T follicular helper cell (primary cell): ENCODE measurements around the gene GFI1.
A peak's percentile ranks its signal among the peaks of the same experiment; 100 is the strongest.
"Not testable (repeated sequence)": the region's sequence is repeated elsewhere in the genome, so short reads cannot be mapped to it uniquely, and the experiment has no call there.

ENCODE experiments used
- DNase-seq: peaks from one replicate; pipeline ENCODE4 v3.0.0-alpha.2; 2020; ENCODE audit warnings: low read depth
- total RNA-seq, 2 experiments: gene quantifications; one replicate each; lab custom pipeline; 2026; lab: John Stamatoyannopoulos, UW

GFI1 gene
- total RNA-seq = 43.2 to 189 reads per million in 2 experiments

- peak; percentile 30 for DNase-seq
Observed at GRCh38 chr1:92486251-92487077, at the start of gene GFI1. TSS of gene GFI1 (minus strand) at chr1:92486925. CDS start at chr1:92483487, 3,438 bp downstream.

DNA sequence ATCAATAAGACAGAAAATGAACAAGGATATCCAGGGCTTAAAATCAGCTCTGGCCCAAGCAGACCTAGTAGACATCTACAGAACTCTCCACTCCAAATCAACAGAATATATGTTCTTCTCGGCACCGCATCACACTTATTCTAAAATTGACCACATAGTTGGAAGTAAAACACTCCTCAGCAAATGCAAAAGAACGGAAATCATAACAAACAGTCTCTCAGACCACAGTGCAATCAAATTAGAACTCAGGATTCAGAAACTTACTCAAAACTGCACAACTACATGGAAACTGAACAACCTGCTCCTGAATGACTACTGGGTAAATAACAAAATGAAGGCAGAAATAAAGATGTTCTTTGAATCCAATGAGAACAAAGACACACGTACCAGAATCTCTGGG is 45.6 kb upstream of the GFI1 start:
- not testable (repeated sequence) for DNase-seq

DNA sequence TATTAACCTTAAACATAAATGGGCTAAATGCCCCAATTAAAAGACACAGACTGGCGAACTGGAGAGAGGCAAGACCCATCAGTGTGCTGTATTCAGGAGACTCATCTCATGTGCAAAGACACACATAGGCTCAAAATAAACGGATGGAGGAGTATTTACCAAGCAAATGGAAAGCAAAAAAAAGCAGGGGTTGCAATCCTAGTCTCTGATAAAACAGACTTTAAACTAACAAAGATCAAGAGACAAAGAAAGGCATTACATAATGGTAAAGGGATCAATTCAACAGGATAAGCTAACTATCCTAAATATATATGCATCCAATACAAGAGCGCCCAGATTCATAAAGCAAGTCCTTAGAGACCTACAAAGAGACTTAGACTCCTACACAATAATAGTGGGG is 45.2 kb upstream of the GFI1 start:
- DNase-seq = not testable (repeated sequence)

- DNase-seq = no peak
Observed at GRCh38 chr1:92527670-92528069, 40.9 kb upstream of the GFI1 start.

DNA sequence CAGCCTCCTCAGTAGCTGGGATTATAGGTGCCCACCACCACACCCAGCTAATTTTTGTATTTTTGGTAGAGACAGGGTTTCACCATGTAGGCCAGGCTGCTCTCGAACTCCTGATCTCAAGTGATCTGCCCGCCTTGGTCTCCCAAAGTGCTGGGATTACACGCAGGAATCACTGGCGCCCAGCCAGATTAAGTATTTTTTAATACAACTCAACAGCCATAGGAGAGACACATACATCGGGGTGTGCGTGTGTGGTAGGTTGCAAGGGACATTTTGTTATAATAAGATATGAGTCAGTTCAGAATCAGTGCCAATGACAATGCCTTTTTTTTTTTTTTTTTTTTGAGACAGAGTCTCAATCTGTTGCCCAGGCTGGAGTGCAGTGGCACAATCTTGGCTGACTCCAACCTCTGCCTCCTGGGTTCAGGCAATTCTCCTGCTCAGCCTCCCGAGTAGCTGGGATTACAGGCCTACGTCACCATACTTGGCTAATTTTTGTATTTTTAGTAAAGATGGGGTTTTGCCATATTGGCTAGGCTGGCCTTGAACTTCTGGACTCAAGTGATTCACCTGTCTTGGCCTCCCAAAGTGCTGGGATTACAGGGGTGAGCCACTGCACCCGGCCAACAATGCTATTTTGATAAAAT is 38.3 kb upstream of the GFI1 start:
- DNase-seq = not testable (repeated sequence)

DNA sequence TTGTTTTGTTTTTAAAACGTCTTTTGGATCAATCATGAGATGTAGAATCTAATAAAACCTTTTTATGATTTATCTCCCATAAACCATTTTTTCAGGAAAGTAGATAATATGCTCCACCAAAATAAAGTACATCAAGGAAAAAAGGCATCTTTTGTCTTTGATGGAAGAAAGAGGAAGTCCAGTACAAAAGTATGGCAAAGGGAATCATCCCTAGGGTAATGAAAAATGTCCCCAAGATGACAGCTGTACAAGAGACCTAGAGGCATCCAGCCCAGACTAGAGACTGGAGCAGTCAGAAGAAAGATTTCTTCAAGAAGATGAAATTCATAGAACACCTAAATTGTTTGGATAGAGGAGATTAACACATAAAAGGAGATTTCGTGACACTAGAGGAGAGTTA is 32.3 kb upstream of the GFI1 start:
- no peak for DNase-seq

GRCh38 chr1:92516574-92516973 is 29.8 kb upstream of the GFI1 start:
- no peak for DNase-seq

GRCh38 chr1:92515796-92516201 is 29.1 kb upstream of the GFI1 start:
- DNase-seq = no peak

DNA sequence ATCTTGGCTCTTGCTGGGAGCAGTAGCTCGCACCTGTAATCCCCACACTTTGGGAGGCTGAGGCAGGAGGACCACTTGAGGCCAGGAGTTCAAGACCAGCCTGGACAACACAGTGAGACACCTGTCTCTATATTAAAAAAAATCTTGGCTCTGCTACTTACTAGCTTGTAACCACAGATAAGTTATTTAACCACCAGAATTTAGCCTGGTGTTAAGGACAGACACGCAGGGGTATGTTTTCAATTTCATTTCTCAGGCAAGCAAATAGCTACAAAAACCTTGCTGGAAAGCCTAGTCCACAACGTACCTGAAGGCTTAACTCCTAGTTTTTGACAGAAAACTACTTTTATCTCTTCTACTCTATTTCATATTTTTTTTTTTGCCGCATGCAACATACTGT is 24.8 kb upstream of the GFI1 start:
- no peak for DNase-seq

DNA sequence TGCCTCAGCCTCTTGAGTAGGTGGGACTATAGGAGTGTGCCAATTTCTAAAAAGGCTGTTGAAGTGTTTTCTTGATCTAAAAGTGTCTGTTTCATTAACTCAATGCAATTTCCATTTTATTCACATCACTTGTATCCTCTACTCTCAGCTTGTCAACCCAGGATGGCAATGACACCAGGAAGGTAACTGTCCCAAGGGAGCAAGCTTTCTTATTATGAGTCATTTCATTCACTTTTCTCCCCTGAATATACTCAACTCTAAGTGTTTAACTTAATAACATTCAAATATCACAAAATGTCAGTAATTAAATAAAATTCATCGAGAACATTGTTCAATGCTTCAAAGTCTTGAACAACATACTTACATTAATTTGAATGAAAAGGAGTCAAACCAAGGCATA is 22.9 kb upstream of the GFI1 start:
- no peak for DNase-seq

DNA sequence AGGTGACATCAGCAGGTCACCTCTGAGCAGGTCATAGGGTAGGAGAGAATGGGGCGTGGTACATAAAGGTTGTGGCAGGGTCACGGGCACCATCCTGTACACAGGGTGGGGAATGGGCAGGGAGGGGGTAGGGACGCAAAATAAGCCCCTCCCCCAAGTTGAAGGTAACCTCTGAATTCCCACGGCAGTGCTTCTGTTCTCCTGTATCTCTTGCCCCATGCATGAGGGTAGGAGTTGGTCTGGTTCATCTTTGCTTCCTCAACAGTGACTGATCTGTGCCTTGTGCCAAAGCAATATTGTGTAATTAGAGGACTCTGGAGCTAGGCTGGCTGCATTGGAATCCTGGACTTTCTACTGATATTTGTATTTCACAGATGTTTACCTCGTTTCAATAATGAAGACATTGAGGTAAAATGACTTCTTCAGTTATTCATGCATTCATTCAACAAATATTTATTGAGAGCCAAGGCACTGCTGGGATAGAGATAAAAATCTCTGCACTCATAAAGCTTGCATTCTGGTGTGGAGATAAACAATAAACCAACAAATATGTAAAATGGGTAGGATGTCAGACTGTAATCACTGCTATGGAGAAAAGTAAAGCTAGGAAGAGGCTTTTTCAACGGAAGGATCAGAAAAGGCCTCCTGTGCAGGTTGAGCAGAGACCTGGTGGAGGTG is 18.4 kb upstream of the GFI1 start:
- no peak for DNase-seq

DNA sequence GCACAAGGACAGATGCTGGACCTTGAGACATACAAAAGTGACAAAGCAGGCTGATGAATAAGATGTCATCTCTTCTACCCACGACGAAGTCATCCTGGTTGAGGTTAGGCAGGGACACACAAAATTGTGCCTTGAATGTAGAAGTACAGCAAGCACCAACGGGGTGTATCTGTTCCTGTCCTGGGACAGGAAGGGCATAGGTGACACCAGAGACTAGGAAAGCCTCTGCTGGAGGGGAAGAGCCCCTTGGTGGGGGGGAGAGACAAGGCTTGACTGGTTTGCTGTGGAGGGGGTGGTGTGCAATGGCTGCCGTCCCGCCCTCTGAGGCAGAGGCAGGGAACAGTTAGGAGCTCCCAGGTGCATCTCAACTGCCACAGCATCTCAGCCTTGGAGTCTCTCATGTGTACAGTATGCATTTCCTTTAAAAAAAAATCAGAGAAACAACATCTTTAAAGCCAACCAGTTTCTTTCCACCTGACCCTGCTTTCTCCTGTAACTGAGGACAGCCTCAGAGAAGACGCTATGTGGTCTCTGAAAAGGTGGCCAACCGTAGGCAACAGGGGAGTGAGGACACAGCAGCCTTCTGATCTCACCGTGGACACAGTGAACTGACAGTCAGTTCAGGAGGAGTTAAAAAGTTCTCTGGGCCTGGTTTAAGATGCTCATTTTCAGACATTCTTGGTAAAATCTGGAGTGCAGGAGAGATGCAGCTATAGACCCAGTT is 17.7 kb upstream of the GFI1 start:
- no peak for DNase-seq

DNA sequence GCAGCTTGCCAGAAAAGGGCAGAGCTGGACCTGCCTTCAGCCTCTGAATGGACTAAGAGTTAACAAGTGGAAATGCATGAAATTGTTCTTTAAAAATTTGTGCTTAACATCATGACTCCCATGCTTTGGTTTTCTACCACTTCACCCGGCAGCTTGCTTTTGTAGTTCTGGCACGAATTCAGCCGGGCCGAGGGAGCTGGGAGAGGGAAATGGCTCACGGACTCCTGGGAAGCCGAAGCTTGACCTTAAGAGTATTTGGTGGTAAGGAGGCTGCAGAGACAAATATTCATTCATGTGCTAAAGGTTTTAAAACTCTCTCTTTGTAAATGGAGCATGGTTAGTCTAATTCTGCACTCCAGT is 17.2 kb upstream of the GFI1 start:
- no peak for DNase-seq

GRCh38 chr1:92503043-92503925 is 16.6 kb upstream of the GFI1 start:
- no peak for DNase-seq

- no peak for DNase-seq
Observed at GRCh38 chr1:92502247-92502646, 15.5 kb upstream of the GFI1 start.

- DNase-seq = no peak
Observed at GRCh38 chr1:92500552-92500951, 13.8 kb upstream of the GFI1 start.

GRCh38 chr1:92495392-92496063 is 8.8 kb upstream of the GFI1 start:
- DNase-seq = no peak

DNA sequence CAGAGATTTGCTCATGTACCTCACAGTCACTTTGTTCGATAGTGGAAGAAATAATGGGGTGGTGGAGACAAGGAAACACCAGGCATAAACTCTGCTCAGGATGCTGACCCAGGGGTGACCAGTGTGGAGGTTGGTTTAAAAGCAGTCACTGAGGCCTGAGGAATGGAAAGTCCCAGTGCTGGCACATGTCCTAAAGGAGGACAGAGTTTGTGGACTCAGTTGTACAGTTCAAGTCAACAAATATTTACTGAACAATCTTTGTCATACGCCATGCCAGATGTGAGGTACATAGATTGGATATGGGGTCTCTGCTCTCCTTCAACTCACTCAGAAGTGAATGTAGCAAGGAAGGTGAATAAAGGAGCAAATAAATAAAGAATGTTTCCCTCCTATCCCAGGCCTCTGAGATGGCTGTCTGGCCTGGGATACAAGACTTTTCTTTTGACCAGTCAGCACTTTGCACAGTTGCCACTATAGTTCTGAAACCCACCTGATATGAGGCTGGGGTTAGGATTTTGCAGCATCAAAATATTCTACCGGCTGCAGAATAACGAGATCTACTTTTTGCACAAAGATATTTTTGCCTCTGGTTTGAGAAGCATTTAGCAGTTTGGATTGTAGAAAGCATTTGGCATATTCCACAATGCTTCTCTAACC is 7.9 kb upstream of the GFI1 start:
- no peak for DNase-seq

DNA sequence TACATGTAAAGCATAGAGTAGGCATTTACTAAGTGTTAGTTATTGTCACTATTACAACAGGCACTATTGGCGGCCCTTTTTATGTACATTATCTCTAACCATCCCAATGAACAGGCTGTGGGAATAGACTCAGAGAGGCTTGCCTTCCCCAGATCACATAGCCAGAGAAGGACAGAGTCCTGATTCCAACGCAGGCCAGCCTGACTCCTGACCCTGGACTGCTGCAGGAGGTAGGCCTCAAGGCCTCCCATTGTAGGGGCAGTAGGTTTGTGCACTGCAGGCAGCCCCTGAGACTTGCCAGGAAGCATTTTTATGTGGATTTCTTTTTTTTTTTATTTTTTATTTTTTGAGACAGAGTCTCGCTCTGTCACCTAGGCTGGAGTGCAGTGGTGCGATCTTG is 6.4 kb upstream of the GFI1 start:
- DNase-seq = no peak

DNA sequence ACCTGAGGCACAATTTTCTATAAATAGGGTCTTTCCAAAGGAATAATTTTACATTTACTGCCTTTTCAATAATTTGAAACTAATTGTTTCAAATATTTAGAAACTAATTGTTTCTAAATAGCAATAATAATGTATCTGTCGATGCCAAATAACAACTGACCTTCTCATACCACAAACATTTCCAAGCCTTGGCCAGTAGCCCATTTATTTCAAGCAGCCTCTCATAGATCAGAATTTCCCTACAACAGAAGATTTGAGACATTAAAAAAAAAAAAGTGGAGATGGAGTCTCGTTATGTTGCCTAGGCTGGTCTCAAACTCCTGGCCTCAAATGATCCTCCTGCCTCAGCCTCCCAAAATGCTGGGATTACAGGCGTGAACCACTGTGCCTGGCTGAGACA is 2.1 kb upstream of the GFI1 start:
- DNase-seq = no peak
